Neuronal stem cell (in vitro differentiated cells): ENCODE results near the gene SLC38A1.

Source experiments
- DNase-seq: peaks from one replicate; pipeline ENCODE4 v3.0.0-alpha.2; 2013; ENCODE audit warnings: low spot score
- H2AFZ ChIP-seq: one replicate; pipeline ENCODE4 v1.6.1; 2013; ENCODE audit warnings: mild to moderate bottlenecking, low read length, inconsistent platforms
- H2AK5ac ChIP-seq: 2 replicates; pipeline ENCODE4 v1.6.1; 2013; ENCODE audit warnings: low read depth, mild to moderate bottlenecking, inconsistent platforms, low read length, moderate library complexity, mixed read lengths
- H2BK120ac ChIP-seq: 2 replicates; pipeline ENCODE4 v1.6.1; 2013; ENCODE audit warnings: low read depth, mild to moderate bottlenecking, inconsistent platforms, low read length, moderate library complexity, mixed read lengths
- H2BK12ac ChIP-seq: one replicate; pipeline ENCODE4 v1.6.1; 2013; ENCODE audit warnings: low read length, inconsistent platforms
- H2BK15ac ChIP-seq: 2 replicates; pipeline ENCODE4 v1.6.1; 2013; ENCODE audit warnings: mild to moderate bottlenecking, low read length, inconsistent platforms, mixed read lengths
- H2BK5ac ChIP-seq: one replicate; pipeline ENCODE4 v1.6.1; 2013; ENCODE audit warnings: inconsistent platforms, mild to moderate bottlenecking, low read length, moderate library complexity
- H3K14ac ChIP-seq: one replicate; pipeline ENCODE4 v1.6.1; 2013; ENCODE audit warnings: low read length, inconsistent platforms
- H3K18ac ChIP-seq: 2 replicates; pipeline ENCODE4 v1.6.1; 2013; ENCODE audit warnings: low read length, inconsistent platforms
- H3K23ac ChIP-seq: 2 replicates; pipeline ENCODE4 v1.6.1; 2013; ENCODE audit warnings: low read depth, mild to moderate bottlenecking, mixed read lengths, low read length, inconsistent platforms; ENCODE audit not compliant: poor library complexity
- H3K27ac ChIP-seq: replicated peaks from 3 replicates; pipeline ENCODE4 v1.5.1; 2013; ENCODE audit warnings: low read length, inconsistent platforms
- H3K27me3 ChIP-seq, 3 experiments: 2 replicates each; pipeline ENCODE4 v1.6.1; 2013; ENCODE audit warnings: low read length in 3 of 3, mild to moderate bottlenecking in 2 of 3, inconsistent platforms in 1 of 3, low read depth in 1 of 3, mixed read lengths in 1 of 3, moderate library complexity in 1 of 3; ENCODE audit not compliant: control insufficient read depth in 3 of 3, insufficient read depth in 3 of 3
- H3K36me3 ChIP-seq, 2 donors: replicated peaks in 1 of 2; 2 replicates each; pipeline ENCODE4 v1.6.1; 2013; ENCODE audit warnings: low read length in 2 of 2; ENCODE audit not compliant: control insufficient read depth in 2 of 2, insufficient read depth in 2 of 2
- H3K4ac ChIP-seq: 2 replicates; pipeline ENCODE4 v1.6.1; 2013; ENCODE audit warnings: inconsistent platforms, mild to moderate bottlenecking, low read length, moderate library complexity
- H3K4me1 ChIP-seq, 2 donors: 1 replicate in 1 of 2; 2 replicates in 1 of 2; pipeline ENCODE4 v1.6.1; 2013; ENCODE audit warnings: low read length in 2 of 2, low read depth in 1 of 2; ENCODE audit not compliant: control insufficient read depth in 2 of 2, insufficient read depth in 1 of 2
- H3K4me2 ChIP-seq: one replicate; pipeline ENCODE4 v1.6.1; 2013; ENCODE audit warnings: mild to moderate bottlenecking, low read length, inconsistent platforms; ENCODE audit not compliant: insufficient read depth, poor library complexity, severe bottlenecking
- H3K4me3 ChIP-seq, 2 donors: 2 replicates each; pipeline ENCODE4 v1.5.1; 2013; ENCODE audit warnings: low read length in 2 of 2, mild to moderate bottlenecking in 2 of 2, inconsistent platforms in 1 of 2, moderate library complexity in 1 of 2
- H3K79me1 ChIP-seq: one replicate; pipeline ENCODE4 v1.6.1; 2013; ENCODE audit warnings: low read depth, mild to moderate bottlenecking, inconsistent platforms, low read length, moderate library complexity
- H3K9ac ChIP-seq: one replicate; pipeline ENCODE4 v1.6.1; 2013; ENCODE audit warnings: mild to moderate bottlenecking, low read depth, low read length, inconsistent platforms; ENCODE audit not compliant: poor library complexity
- H3K9me3 ChIP-seq, 2 donors: replicated peaks in 1 of 2; 2 replicates each; pipeline versions ENCODE3 to v1.6.1; 2013; ENCODE audit warnings: low read length in 2 of 2, mild to moderate bottlenecking in 2 of 2, inconsistent platforms in 1 of 2, low read depth in 1 of 2, mixed read lengths in 1 of 2, moderate library complexity in 1 of 2; ENCODE audit not compliant: control insufficient read depth in 2 of 2, insufficient read depth in 1 of 2
- H4K8ac ChIP-seq: one replicate; pipeline ENCODE4 v1.6.1; 2013; ENCODE audit warnings: low read depth, mild to moderate bottlenecking, inconsistent platforms, low read length, moderate library complexity
- H4K91ac ChIP-seq: one replicate; pipeline ENCODE4 v1.6.1; 2013; ENCODE audit warnings: low read length, low read depth, mild to moderate bottlenecking, inconsistent platforms; ENCODE audit not compliant: poor library complexity
- WGBS, 2 donors: extraction: QIAGEN DNeasy Blood & Tissue Kit; methylation state at CpG; one replicate each; pipeline ENCODE4 v1.1.7; 2013; ENCODE audit warnings: missing lambda C conversion rate in 2 of 2, mixed read lengths in 1 of 2; ENCODE audit not compliant: insufficient read length in 2 of 2, insufficient replicate concordance in 1 of 2; ENCODE audit errors: extremely low coverage in 2 of 2; 5-methylcytosine and 5-hydroxymethylcytosine counted together

The SLC38A1 gene

DNA sequence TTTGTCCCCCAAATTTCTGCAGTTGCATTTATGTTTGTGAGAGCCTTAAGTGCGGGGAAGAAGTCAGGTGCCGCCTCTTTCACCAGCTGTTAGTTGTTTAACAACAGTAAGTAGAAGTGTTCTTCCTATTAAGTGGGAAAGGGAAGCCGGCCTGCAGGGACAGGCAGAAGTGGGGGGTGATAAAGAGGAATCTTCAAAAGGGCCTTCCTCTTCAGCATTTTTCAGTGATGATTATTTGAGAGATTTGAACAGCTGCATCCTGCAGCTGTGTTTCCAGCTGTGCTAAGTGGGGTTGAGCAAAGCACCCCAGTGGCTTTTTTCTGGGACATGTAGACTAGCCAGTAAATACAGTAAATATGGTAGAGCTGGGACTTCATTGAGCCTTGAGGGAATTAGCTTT lies 32.1 kb upstream of the SLC38A1 start:
- Histone ChIP-seq H4K8ac (no peak overlapping the region), H2AFZ (peak overlapping the region; percentile 18), H3K27ac (no peak overlapping the region), H3K9ac (no peak overlapping the region), H2BK5ac (no peak overlapping the region), H3K36me3 (no peaks in the 10 kb centered on the region), H3K4me1 (peaks cover 2 to 5% of the 10 kb centered on the region in 2 donors), H3K4me3 (no peak overlapping the region), H2BK12ac (no peak overlapping the region), H3K4me2 (no peak overlapping the region), H2BK120ac (no peak overlapping the region), H2AK5ac (no peak overlapping the region), H3K27me3 (peaks cover 0 to 14% (median 0%) of the 10 kb centered on the region in 3 experiments), H3K14ac (no peak overlapping the region), H3K4ac (no peak overlapping the region), H3K23ac (no peak overlapping the region), H3K9me3 (no peaks in the 10 kb centered on the region), H2BK15ac (no peak overlapping the region), H3K79me1 (peaks cover 4% of the 10 kb centered on the region), H3K18ac (no peak overlapping the region), H4K91ac (no peak overlapping the region)
- no CpG with 5 or more reads among the region's 3 CpGs for WGBS, 2 donors
- DNase-seq, result no peak

DNA sequence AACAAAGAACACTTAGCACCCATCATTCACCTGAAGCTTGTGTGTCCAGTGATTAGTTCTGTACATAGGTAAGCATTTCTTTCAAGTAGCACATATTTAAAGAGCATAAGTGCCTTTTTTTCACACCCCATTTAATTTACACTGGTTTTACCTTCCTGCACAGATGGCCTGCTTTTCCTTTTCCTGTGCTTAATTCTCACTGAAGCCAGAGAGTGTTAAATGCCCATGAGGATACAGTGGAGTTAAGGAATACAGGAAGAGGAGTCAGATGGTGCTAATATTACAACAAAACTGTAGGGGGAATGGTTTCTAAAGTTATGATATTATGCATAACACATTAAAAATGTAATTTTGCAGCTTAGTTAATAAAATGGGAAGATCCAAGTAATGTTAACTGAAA lies 31.0 kb upstream of the SLC38A1 start:
- Histone ChIP-seq H3K4ac (no peak overlapping the region), H3K4me2 (no peak overlapping the region), H3K9ac (no peak overlapping the region), H2BK5ac (no peak overlapping the region), H3K27me3 (peaks cover 0 to 14% (median 0%) of the 10 kb centered on the region in 3 experiments), H4K8ac (no peak overlapping the region), H2AFZ (no peak overlapping the region), H2BK120ac (no peak overlapping the region), H3K18ac (no peak overlapping the region), H3K23ac (no peak overlapping the region), H3K27ac (no peak overlapping the region), H3K79me1 (peaks cover 4% of the 10 kb centered on the region), H3K4me3 (no peak overlapping the region), H3K9me3 (no peaks in the 10 kb centered on the region), H2AK5ac (no peak overlapping the region), H3K4me1 (peaks cover 2 to 5% of the 10 kb centered on the region in 2 donors), H4K91ac (no peak overlapping the region), H2BK15ac (no peak overlapping the region), H2BK12ac (no peak overlapping the region), H3K14ac (no peak overlapping the region), H3K36me3 (no peaks in the 10 kb centered on the region)
- DNase-seq, result no peak

DNA sequence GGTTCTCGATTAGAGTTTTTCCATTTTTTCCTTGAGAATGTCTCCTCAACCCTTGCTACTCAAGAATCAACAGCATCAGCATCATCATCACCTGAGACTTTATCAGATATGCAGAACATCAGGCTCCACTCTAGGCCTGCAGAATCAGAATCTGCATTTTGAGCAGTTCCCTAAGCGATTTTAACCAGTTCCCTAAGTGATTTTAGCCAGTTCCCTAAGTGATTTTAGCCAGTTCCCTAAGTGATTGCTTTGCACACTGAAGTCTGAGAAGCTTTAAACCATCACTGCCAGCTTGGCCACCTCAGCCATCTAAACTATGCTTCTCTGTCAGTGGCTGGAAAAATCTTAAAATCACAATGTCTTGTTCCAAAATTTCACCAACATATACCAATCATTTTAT lies 29.4 kb upstream of the SLC38A1 start:
- no peak overlapping the region for H3K23ac ChIP-seq
- no peak overlapping the region for H3K27ac ChIP-seq
- H3K9ac ChIP-seq, result no peak overlapping the region
- no peak overlapping the region for H2BK15ac ChIP-seq
- H3K4me1 ChIP-seq, result peaks cover 0 to 3% of the 10 kb centered on the region in 2 donors
- no peak overlapping the region for H4K8ac ChIP-seq
- H3K18ac ChIP-seq, result no peak overlapping the region
- no peak overlapping the region for H3K4me3 ChIP-seq
- peaks cover 0 to 14% (median 0%) of the 10 kb centered on the region in 3 experiments for H3K27me3 ChIP-seq
- H2BK12ac ChIP-seq, result no peak overlapping the region
- H3K14ac ChIP-seq, result no peak overlapping the region
- no peaks in the 10 kb centered on the region for H3K9me3 ChIP-seq
- no peak overlapping the region for H2AK5ac ChIP-seq
- H2AFZ ChIP-seq, result no peak overlapping the region
- no CpG with 5 or more reads among the region's 2 CpGs for WGBS, 2 donors
- no peak overlapping the region for H2BK5ac ChIP-seq
- no peak overlapping the region for H2BK120ac ChIP-seq
- no peak overlapping the region for H3K4me2 ChIP-seq
- H4K91ac ChIP-seq, result no peak overlapping the region
- no peak overlapping the region for H3K4ac ChIP-seq
- no peaks in the 10 kb centered on the region for H3K36me3 ChIP-seq
- H3K79me1 ChIP-seq, result peaks cover 2% of the 10 kb centered on the region
- DNase-seq, result no peak

DNA sequence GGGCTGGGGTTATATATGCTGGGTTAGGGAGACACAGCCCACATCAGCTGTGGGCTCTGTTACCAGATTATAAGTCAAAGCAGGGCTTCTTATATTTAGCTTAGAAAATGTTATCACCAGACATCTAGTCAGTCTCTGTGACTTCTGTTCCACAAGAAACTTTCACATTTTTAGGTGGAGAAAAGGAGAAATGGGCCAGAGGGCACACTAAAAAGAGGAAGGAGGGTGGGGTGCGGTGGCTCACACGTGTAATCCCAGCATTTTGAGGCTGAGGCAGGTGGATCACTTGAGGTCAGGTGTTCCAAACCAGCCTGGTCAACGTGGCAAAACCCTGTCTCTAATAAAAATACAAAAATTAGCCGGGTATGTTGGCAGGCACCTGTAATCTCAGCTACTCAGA lies 28.0 kb upstream of the SLC38A1 start:
- no peak overlapping the region for H2BK120ac ChIP-seq
- no peak overlapping the region for H2BK12ac ChIP-seq
- no peak for DNase-seq
- no peak overlapping the region for H3K27ac ChIP-seq
- H3K9me3 ChIP-seq, result no peaks in the 10 kb centered on the region
- H3K4me1 ChIP-seq, result peaks cover 0 to 3% of the 10 kb centered on the region in 2 donors
- H2BK5ac ChIP-seq, result no peak overlapping the region
- H3K4me3 ChIP-seq, result no peak overlapping the region
- no peak overlapping the region for H3K4ac ChIP-seq
- H3K23ac ChIP-seq, result no peak overlapping the region
- no peak overlapping the region for H3K4me2 ChIP-seq
- no peak overlapping the region for H4K8ac ChIP-seq
- H4K91ac ChIP-seq, result no peak overlapping the region
- H3K9ac ChIP-seq, result no peak overlapping the region
- H3K18ac ChIP-seq, result no peak overlapping the region
- H2AK5ac ChIP-seq, result no peak overlapping the region
- H3K27me3 ChIP-seq, result peaks cover 0 to 14% (median 0%) of the 10 kb centered on the region in 3 experiments
- no CpG with 5 or more reads among the region's 4 CpGs for WGBS, 2 donors
- H3K79me1 ChIP-seq, result peaks cover 2% of the 10 kb centered on the region
- H2AFZ ChIP-seq, result no peak overlapping the region
- H3K14ac ChIP-seq, result no peak overlapping the region
- H3K36me3 ChIP-seq, result no peaks in the 10 kb centered on the region
- no peak overlapping the region for H2BK15ac ChIP-seq
